RPMI7951 (cell line): ENCODE measurements around the gene PPP1R15A. TPM values are rescaled to one million over a fixed set of nuclear protein-coding genes. Genes with fewer than 3 reads are reported as not detected.
"Not testable (repeated sequence)": the region's sequence is repeated elsewhere in the genome, so short reads cannot be mapped to it uniquely, and the experiment has no call there.

ENCODE experiments used
- DNase-seq: peaks from one replicate; pipeline ENCODE4 v3.0.0-alpha.2; 2012; ENCODE audit warnings: low read depth
- total RNA-seq: library from RNA; depleted of rRNA; stranded (reverse); fragments of >200 nt; shearing (Covaris generic); gene quantifications from 2 replicates; pipeline ENCODE4 v1.2.3, GENCODE V29; 2014; rRNA removed

Gene PPP1R15A
- total RNA-seq, 1 experiment from 2014 or later, result 25.7 TPM

- no peak for DNase-seq
Observed at GRCh38 chr19:48914181-48914580, 42.0 kb downstream of the PPP1R15A start.

GRCh38 chr19:48915757-48916156, 43.5 kb downstream of the PPP1R15A start:
- no peak for DNase-seq

GRCh38 chr19:48918071-48918470, 45.9 kb downstream of the PPP1R15A start:
- DNase-seq, result no peak

GRCh38 chr19:48918801-48919247, 46.6 kb downstream of the PPP1R15A start:
- DNase-seq, result peak; percentile 23

GRCh38 chr19:48919271-48919670, 47.0 kb downstream of the PPP1R15A start:
- DNase-seq, result not testable (repeated sequence)

- DNase-seq, result no peak
Observed at GRCh38 chr19:48920949-48921348, 48.7 kb downstream of the PPP1R15A start.

- DNase-seq, result no peak
Observed at GRCh38 chr19:48921721-48922500, 49.7 kb downstream of the PPP1R15A start.

- no peak for DNase-seq
Observed at GRCh38 chr19:48922548-48923490, 50.6 kb downstream of the PPP1R15A start.

- peak; percentile 87 for DNase-seq
Observed at GRCh38 chr19:48925240-48925843, 53.1 kb downstream of the PPP1R15A start.

Other genes starting within 250 kb of the PPP1R15A start
- 16.6 and 17.2 TPM in 2 replicates for gene DBP, start 235.0 kb upstream of the PPP1R15A start, total RNA-seq
- gene CA11, start 226.2 kb upstream of the PPP1R15A start, total RNA-seq, result 2.1 and 3.8 TPM in 2 replicates
- 0.39 TPM in 1 of 2 replicates, not detected in the other for gene NTN5, start 199.4 kb upstream of the PPP1R15A start, total RNA-seq
- gene FUT2, start 176.4 kb upstream of the PPP1R15A start, total RNA-seq, result not detected in 2 replicates
- gene MAMSTR, start 152.7 kb upstream of the PPP1R15A start, total RNA-seq, result 0.24 and 0.39 TPM in 2 replicates
- 1.9 and 2.3 TPM in 2 replicates for gene RASIP1, start 131.8 kb upstream of the PPP1R15A start, total RNA-seq
- gene IZUMO1, start 125.5 kb upstream of the PPP1R15A start, total RNA-seq, result 0.12 TPM in 1 of 2 replicates, not detected in the other
- 0.60 and 0.78 TPM in 2 replicates for gene FUT1, start 119.8 kb upstream of the PPP1R15A start, total RNA-seq
- gene FGF21, start 116.9 kb upstream of the PPP1R15A start, total RNA-seq, result not detected in 2 replicates
- 61.9 and 63.8 TPM in 2 replicates for gene BCAT2, start 61.4 kb upstream of the PPP1R15A start, total RNA-seq
- 0.84 and 3.0 TPM in 2 replicates for gene HSD17B14, start 35.9 kb upstream of the PPP1R15A start, total RNA-seq
- 1.8 and 4.4 TPM in 2 replicates for gene PLEKHA4, start 3.8 kb upstream of the PPP1R15A start, total RNA-seq
- not detected in 2 replicates for gene TULP2, start 26.3 kb downstream of the PPP1R15A start, total RNA-seq
- gene NUCB1, start 27.9 kb downstream of the PPP1R15A start, total RNA-seq, result 203 and 249 TPM in 2 replicates
- not detected in 2 replicates for gene DHDH, start 61.3 kb downstream of the PPP1R15A start, total RNA-seq
- 66.6 and 98.1 TPM in 2 replicates for gene BAX, start 82.5 kb downstream of the PPP1R15A start, total RNA-seq
- 4,698 and 4,789 TPM in 2 replicates for gene FTL, start 92.9 kb downstream of the PPP1R15A start, total RNA-seq
- 47.6 and 60.1 TPM in 2 replicates for gene GYS1, start 120.9 kb downstream of the PPP1R15A start, total RNA-seq
- gene RUVBL2, start 121.5 kb downstream of the PPP1R15A start, total RNA-seq, result 384 and 389 TPM in 2 replicates
- gene LHB, start 144.7 kb downstream of the PPP1R15A start, total RNA-seq, result 0.68 TPM in 1 of 2 replicates, not detected in the other
- not detected in 2 replicates for gene CGB3, start 151.9 kb downstream of the PPP1R15A start, total RNA-seq
- not detected in 2 replicates for gene CGB2, start 159.5 kb downstream of the PPP1R15A start, total RNA-seq
- not detected in 2 replicates for gene CGB1, start 164.5 kb downstream of the PPP1R15A start, total RNA-seq
- gene CGB5, start 171.4 kb downstream of the PPP1R15A start, total RNA-seq, result not detected in 2 replicates
- gene CGB8, start 176.7 kb downstream of the PPP1R15A start, total RNA-seq, result not detected in 2 replicates
- 0.10 and 0.72 TPM in 2 replicates for gene CGB7, start 185.3 kb downstream of the PPP1R15A start, total RNA-seq
- gene NTF4, start 192.4 kb downstream of the PPP1R15A start, total RNA-seq, result not detected in 2 replicates
- gene KCNA7, start 200.3 kb downstream of the PPP1R15A start, total RNA-seq, result not detected in 2 replicates
- 111 and 119 TPM in 2 replicates for gene SNRNP70, start 213.0 kb downstream of the PPP1R15A start, total RNA-seq
- 6.0 and 14.6 TPM in 2 replicates for gene LIN7B, start 241.9 kb downstream of the PPP1R15A start, total RNA-seq
- gene C19orf73, start 246.7 kb downstream of the PPP1R15A start, total RNA-seq, result 4.4 and 5.3 TPM in 2 replicates
- 8.3 and 10.4 TPM in 2 replicates for gene PPFIA3, start 247.1 kb downstream of the PPP1R15A start, total RNA-seq